HG02571 (cell line): Measurements from ENCODE around the gene TBX10.
"Not testable (repeated sequence)": the region's sequence is repeated elsewhere in the genome, so short reads cannot be mapped to it uniquely, and the experiment has no call there.

Experiments used
- ATAC-seq: cut with Tn5 transposase; IDR thresholded peaks from one replicate; pipeline ENCODE4 v1.9.1; 2021; ENCODE audit warnings: mild to moderate bottlenecking, moderate library complexity; ENCODE audit not compliant: unreplicated experiment

Gene TBX10

DNA sequence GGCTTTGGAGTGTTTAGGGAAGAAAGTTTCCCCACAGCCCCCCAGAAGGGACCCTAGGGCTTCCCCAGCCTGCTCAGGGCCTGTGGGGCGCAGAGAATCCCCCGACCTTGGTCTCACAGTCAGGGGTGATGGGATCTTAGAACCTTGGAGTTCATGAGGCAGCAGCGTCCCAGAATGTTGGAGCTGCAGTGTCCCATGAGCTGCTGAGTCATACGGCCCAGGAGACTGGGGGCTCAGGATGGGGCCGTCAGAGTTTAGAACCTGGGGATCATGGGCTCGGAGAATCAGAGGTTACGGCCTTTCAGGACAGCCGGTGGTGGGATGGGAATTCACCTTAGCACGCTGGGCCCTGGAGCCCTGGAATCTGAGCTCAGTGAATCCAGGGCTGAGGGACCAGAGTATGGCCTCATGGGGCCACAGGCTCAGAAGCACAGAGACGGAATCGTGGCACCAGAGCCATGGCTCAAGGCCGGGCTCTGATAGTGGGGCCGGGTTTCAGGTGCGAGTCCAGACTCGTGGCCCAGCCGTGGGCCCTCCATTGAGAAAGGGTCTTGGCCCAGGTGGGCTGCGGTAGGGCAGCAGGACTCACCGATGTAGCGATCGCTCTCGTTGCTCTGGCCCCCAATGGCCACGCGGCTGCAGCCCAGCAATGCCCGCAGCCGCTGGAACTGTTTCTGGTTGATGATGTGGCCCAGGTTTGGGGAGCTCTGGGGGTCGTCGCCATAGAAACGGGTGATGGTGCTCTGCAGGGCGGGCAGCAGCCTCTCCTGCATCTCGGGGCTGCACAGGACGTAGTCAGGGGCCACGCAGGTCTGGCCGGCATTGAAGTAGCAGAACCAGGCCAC is 25.4 kb upstream of the TBX10 start:
- ATAC-seq = no peak

DNA sequence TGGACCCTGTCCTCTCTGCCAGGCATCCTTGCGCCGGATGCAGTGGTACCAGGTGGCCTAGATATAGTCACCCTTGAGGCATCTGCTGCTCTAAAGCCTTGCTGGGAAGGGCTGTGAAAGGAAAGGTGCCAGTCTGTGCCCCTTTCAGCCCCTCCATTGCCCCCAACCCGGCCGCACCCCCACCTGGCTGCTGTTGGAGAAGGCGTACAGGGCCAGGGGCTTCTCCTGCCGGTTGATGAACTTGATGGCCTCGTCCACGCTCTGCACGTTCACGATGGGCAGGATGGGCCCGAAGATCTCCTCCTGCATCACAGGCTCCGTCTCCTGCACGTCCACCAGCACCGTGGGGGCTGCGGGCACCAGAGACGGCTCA is 24.6 kb upstream of the TBX10 start:
- no peak for ATAC-seq

DNA sequence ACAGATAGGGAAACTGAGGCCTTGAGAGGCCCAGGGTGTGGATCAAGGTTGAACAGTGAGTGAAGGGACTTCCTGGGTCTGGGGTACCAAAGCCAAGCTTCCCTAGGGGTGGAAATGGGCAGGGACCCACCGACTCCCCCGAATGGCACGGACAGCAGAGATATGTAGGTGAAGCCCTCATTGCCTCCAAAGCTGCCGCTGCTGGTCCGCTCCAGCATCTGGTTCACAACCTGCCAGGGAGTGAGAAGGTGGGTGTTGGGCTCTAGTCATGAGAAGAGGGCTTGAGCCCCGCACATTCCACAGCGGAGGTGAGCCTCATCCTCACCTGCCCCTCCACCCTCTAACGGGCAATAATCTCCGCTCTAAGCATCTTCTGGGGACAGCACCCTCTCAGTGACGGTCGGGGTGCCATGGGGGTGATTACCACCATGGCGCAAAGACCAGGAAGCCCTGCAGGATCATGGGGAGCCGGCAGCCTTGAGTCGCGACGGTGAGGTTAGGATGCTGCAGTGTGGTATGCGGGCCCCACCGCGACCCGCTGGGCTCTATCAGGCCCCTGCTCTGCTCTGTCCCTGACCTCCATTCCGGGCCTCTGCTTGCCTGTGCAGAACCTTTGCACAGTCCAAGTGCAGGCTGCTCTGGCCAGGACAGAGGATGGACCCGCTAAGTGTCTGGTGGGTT is 24.1 kb upstream of the TBX10 start:
- ATAC-seq = no peak

DNA sequence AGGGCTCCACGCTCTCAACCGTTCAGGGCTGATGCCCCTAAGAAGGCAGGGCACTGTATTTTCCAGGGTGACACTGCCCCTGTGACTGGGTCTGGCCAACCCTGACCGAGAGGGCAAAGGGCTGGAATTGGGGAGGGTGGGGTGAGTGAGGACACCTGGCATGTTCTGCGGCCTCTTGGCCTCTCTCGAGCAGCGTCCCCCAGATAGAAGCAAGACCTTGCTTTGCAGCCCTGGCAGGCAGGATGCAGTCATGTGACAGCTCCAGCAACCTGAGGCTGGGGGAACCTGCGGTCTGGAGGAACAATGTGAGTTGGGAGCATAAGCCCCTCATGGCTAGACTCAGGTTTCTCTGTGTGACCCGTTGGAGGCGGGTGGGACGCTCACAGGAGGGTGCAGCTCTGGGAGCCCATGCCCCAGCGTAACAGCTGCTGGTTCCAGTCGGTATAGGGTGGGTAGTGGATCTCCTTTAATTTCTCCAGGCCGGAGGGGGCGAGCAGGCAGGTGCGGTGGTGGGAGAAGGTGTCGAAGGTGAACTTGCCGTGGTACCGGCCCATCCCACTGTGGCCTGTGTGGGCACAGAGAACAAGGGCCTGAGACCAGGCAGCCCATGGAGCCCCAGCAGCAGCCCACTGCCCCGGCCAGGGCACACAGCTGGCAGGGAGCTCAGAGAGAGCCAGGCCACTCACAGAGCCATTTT is 23.4 kb upstream of the TBX10 start:
- no peak for ATAC-seq

GRCh38 chr11:67662142-67662834 is 22.7 kb upstream of the TBX10 start:
- ATAC-seq = no peak

- ATAC-seq = not testable (repeated sequence)
Measured at GRCh38 chr11:67660752-67661151, 21.2 kb upstream of the TBX10 start.

DNA sequence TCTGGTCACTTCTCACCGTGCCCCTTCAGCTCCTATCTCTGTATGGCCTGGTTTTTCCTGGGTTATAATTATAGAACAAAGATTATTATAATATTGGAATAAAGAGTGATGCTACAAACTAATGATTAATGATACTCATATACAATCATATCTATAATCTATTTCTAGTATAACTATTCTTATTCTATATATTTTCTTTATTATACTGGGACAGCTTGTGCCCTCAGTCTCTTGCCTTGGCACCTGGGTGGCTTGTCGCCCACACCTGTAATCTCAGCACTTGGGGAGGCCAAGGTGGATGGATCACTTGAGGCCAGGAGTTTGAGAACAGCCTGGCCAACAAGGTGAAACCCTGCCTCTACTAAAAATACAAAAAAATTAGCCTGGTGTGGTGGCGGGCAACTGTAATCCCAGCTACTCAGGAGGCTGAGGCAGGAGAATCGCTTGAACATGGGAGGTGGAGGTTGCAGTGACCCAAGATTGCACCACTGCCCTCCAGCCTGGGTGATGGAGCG is 20.1 kb upstream of the TBX10 start:
- not testable (repeated sequence) for ATAC-seq

DNA sequence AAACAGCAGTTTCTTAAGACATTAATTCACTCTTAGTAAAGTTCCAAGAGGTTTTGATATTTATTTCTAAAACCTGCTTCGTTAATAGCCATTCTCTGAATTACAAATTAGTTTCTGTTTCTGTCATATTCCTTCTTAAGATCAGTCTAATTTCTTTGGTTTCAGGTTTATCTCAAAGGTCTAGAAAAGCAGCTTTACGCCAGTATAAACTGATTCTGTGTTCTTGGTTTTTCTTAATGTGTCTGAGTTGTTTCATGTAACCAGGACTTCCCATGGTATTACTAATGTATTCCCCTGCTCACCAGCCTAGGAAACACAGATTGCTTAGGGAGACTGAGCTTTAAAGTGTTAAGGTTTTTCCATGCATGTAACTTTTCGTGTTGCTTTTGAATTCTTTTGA is 17.7 kb upstream of the TBX10 start:
- ATAC-seq = no peak

DNA sequence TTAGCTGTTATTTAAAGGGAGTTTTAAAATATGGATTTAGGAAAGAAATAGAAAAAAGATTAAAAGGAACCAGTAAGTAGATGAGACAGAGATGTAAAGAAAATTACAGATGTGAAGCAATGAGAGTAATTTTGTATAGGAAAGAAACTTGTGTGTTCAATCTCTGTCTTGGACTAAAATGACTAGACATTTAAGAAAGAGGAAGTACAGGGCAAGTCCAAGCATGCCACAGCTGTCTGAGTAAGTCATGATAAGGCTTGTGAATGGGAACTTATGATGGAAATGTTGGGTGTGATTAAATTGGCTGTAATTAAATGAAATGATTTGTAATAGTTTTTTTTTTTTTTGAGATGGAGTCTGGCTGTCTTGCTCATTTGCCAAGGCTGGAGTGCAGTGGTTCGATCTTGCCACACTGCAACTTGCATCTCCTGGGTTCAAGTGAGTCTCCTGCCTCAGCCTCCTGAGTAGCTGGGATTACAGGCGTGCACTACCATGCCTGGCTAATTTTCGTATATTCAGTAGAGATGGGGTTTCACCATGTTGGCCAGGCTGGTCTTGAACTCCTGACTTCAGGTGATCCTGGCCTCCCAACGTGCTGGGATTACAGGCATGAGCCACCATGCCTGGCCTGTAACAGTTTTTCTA is 16.8 kb upstream of the TBX10 start:
- no peak for ATAC-seq

- ATAC-seq = no peak
Measured at GRCh38 chr11:67654225-67654624, 14.7 kb upstream of the TBX10 start.

DNA sequence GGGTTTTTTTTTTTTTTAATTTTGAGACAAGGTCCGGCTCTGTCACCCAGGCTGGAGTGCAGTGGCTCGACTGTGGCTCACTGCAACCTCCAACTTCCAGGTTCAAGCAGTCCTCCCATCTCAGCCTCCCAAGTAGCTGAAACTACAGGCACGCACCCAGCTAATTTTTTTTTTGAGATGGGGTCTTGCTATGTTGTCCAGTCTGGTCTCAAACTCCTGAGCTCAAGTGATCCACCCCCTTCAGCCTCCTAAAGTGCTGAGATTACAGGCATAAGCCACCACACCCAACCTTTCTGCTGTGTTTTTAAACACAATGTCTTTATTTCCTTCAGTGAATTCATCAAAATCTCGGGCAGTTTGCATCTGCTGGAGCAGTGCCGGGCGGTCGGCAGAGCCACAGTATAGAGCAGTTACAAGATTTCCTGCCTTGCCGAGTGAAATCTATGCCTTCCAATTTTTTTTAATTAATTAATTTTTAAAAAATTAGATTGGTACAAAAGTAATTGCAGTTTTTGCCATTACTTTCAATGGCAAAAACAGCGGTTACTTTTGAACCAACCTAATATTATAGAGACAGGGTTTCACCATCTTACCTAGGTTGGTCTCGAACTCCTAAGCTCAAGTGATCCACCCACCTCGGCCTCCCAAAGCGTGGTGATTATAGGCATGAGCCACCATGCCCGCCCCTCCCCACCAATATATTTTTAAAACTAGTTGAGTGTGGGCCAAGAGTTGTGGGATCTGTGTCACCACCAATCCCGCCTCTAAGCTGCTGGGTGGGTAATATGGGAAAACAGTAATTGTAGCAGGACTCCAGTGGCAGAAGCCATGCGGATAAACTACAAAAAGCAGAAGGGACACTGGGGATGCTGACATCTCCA is 13.6 kb upstream of the TBX10 start:
- no peak for ATAC-seq

DNA sequence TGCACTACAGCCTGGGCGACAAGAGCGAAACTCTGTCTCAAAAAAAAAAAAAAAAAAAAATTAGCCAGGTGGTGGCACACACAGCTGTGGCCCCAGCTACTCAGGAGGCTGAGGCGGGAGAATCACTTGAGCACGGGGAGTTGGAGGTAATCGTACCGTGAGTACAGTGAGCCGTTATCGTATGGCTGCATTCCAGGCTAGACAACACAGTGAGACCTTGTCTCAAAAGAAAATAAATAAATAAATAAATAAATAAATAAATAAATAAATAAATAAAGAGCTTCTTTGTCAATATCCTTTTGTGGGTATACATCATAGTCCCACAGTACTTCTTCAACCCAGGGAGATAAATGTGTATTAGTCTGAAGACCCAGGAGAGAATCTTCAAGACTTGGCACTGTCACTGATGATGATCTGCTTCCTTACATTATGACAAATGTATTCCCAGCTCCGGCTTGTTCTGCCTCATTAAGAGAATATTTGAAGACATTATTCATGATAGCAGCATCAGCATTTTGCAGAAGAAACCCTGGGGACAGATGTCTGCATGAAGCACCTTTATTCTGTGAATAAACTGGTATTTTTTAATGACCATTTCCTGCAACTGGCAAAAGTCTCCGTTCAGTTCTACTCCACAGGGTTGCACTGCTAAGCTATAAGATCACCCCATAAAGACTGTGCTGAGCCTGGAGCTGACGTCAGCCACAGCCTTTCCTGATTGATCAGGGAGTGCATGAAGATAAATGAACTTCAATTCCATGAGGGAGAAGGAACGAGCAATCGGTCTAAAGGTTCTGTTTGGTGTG is 12.6 kb upstream of the TBX10 start:
- ATAC-seq = no peak

DNA sequence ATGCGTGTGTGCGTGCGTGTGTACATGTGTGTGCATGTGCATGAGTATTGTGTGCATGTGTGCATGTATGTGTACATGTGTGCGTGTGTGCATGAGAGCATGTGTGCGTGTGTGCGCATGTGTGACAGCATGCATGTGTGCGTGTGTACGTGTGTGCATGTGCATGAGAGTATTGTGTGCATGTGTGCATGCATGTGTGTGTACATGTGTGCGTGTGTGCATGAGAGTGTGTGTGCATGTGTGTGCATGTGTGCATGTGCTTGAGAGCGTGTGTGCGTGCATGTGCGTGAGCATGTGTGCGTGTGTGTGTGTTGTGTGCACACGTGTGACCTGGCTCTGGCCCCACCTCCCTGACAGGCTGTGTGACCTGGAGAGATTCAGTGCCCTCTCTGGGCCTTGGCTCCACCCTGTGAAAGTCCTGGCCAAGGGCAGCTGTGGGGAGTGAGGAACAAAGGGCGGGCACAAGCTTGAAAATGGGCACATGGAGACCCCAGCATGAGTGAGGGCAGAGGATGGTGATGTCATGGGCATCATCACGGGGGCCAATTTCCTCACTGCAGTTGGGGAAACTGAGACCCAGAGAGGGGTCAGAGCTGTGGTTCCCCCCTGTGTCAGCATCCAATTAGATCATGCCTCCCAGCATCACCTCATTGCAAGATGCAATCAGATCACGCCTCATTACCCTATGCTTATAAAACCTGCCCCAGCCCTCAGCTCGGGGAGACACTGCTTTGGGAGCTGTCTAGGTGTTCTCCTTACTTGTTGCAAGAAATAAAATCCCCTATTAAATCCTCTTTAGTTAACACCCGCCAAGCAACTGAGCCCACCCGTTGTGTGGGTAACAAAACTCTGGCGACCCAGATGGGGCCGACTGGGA is 10.3 kb upstream of the TBX10 start:
- no peak for ATAC-seq

GRCh38 chr11:67648796-67649613 is 9.4 kb upstream of the TBX10 start:
- ATAC-seq = no peak

DNA sequence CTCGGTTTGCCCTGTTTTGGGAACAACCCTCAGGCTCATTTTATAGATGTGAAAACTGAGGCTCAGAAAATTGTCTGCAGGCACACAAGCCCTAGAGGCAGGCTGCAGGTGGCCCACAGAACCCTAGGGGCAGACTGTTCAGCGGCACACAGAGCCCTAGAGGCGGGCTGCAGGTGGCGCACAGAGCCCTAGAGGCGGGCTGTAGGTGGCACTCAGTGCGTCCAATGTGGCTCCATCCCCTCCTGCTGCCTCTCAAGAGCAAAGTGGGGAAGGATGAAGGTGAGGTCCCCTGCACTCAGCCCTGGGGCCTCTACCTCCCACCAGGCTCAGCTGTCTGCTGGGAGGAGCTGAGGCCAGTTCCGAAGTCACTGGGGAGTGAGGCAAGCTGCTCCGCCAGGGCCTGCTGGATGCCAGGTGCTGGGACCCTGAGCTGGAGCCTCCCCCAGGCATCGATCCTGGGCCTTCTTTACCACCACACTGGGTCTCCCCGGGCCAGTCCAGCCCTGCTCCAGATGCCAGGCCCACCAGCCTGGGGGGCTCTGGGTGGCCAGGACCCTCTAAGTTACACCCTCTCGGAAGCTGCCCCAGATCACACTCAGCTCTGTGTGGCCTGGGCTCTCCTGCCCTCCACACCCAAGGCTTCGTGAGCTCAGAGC is 8.7 kb upstream of the TBX10 start:
- ATAC-seq = peak; percentile 42

DNA sequence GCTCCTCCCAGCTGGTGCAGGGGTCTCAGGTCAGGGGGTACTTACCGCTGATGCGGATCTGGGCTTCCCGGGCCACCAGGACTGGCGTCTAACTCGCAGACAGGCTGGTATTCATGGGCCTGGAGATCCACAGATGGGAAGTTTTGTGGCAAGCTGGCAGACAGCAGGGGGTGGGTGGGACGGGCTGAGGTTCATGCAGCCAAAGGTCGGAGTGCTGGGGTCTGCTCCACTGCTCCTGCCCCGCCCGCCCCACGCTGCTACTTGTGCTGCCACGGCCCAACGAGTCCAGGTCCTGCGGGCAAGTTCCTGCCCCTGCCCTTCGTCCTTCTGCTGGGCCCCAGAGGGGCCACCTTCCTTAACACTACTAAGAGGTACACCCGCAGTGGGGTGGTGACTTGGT is 7.9 kb upstream of the TBX10 start:
- ATAC-seq = no peak
